Loucy (cell line): ENCODE results near the gene ZDHHC16.

Experiments
- EZH2phosphoT487 ChIP-seq: fragments of 200-600 bp; IDR thresholded peaks from 2 replicates; pipeline ENCODE4 v1.6.1; 2018; ENCODE audit warnings: antibody characterized with exemption, mild to moderate bottlenecking, moderate library complexity, borderline replicate concordance
- TF ChIP-seq, protein P1 (sequence below): fragments of 200-600 bp; sonication (generic); conservative IDR thresholded peaks from 2 replicates; pipeline ENCODE4 v1.5.1; 2014; ENCODE audit warnings: mild to moderate bottlenecking, antibody characterized with exemption, low read length

DNA sequence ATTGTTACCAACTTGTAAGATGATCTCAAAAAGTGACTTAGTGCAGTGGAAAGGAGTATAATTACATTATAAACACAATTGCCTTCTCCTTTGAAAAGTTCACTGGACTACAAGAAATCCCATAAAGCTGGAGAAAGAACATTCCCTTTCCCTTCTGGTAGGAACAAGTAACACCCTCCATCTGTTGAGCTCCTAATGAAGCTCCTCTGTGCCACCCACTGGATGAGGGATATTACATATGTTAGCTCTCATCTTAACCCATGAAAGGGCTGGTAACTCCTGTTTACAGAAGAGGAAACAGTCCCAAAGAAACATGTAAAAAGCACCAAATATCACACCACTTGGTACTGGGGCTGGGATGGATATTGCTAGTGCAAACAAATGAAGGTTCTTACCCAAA lies 11.9 kb upstream of the ZDHHC16 start:
- TF ChIP-seq, protein P1, sequence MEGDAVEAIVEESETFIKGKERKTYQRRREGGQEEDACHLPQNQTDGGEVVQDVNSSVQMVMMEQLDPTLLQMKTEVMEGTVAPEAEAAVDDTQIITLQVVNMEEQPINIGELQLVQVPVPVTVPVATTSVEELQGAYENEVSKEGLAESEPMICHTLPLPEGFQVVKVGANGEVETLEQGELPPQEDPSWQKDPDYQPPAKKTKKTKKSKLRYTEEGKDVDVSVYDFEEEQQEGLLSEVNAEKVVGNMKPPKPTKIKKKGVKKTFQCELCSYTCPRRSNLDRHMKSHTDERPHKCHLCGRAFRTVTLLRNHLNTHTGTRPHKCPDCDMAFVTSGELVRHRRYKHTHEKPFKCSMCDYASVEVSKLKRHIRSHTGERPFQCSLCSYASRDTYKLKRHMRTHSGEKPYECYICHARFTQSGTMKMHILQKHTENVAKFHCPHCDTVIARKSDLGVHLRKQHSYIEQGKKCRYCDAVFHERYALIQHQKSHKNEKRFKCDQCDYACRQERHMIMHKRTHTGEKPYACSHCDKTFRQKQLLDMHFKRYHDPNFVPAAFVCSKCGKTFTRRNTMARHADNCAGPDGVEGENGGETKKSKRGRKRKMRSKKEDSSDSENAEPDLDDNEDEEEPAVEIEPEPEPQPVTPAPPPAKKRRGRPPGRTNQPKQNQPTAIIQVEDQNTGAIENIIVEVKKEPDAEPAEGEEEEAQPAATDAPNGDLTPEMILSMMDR = no peak
- no peak for TF ChIP-seq EZH2phosphoT487
